OCI-LY3 (cell line): ENCODE measurements around the gene KCTD15.

Experiments
- H2AFZ ChIP-seq: fragments of 200-600, 300-600 bp; shearing (Covaris generic); 2 replicates; pipeline ENCODE4 v1.6.0; 2014; ENCODE audit warnings: antibody characterized with exemption, low read depth, low read length
- H3K27ac ChIP-seq: fragments of 200-600, 300-600 bp; sonication (generic); 2 replicates; pipeline ENCODE4 v1.5.1; 2014; ENCODE audit warnings: mild to moderate bottlenecking, low read length, moderate library complexity, mixed read lengths
- H3K27me3 ChIP-seq: fragments of 200-600, 300-600 bp; sonication (generic); 2 replicates; pipeline ENCODE4 v1.6.1; 2014; ENCODE audit warnings: low read depth, low read length, mixed read lengths
- H3K36me3 ChIP-seq: fragments of 200-600, 300-600 bp; sonication (generic); replicated peaks from 2 replicates; pipeline ENCODE3; 2014; ENCODE audit warnings: low read depth, low read length, mixed read lengths
- H3K4me1 ChIP-seq: fragments of 300-600, 200-600 bp; sonication (generic); 2 replicates; pipeline ENCODE4 v1.6.1; 2014; ENCODE audit warnings: low read length, mixed read lengths
- H3K4me2 ChIP-seq: fragments of 200-600, 300-600 bp; sonication (generic); 2 replicates; pipeline ENCODE4 v1.6.1; 2014; ENCODE audit warnings: low read length, mixed read lengths
- H3K4me3 ChIP-seq: fragments of 300-600, 200-600 bp; sonication (generic); 2 replicates; pipeline ENCODE4 v1.5.1; 2014; ENCODE audit warnings: antibody characterized with exemption, mild to moderate bottlenecking, low read length, moderate library complexity
- H3K79me2 ChIP-seq: fragments of 300-600, 200-600 bp; shearing (Covaris generic); 2 replicates; pipeline ENCODE4 v1.6.1; 2014; ENCODE audit warnings: mild to moderate bottlenecking, low read length, mixed read lengths
- H3K9ac ChIP-seq: fragments of 300-600, 200-600 bp; shearing (Covaris generic); 2 replicates; pipeline ENCODE4 v1.6.0; 2014; ENCODE audit warnings: mild to moderate bottlenecking, low read length, moderate library complexity
- H3K9me3 ChIP-seq: fragments of 200-600, 300-600 bp; shearing (Covaris generic); 2 replicates; pipeline ENCODE4 v1.6.1; 2014; ENCODE audit warnings: low read length, mixed read lengths; ENCODE audit not compliant: insufficient read depth
- H4K20me1 ChIP-seq: fragments of 200-600, 300-600 bp; sonication (generic); 2 replicates; pipeline ENCODE4 v1.6.1; 2016; ENCODE audit warnings: low read length, mixed read lengths; ENCODE audit not compliant: insufficient read depth
- CTCF ChIP-seq: fragments of 200-600, 300-600 bp; sonication (generic); IDR thresholded peaks from 2 replicates; pipeline ENCODE4 v1.5.1; 2014; ENCODE audit warnings: antibody characterized with exemption, low read length, low read depth
- EZH2phosphoT487 ChIP-seq: fragments of 200-600 bp; shearing (Covaris generic); IDR thresholded peaks from 2 replicates; pipeline ENCODE4 v1.6.1; 2018; ENCODE audit warnings: antibody characterized with exemption, mixed run types, low read depth

KCTD15 gene

GRCh38 chr19:33863436-33863835 lies 66.8 kb downstream of the KCTD15 start:
- H3K4me2 ChIP-seq, result no peak overlapping the region
- TF ChIP-seq CTCF (no peak), EZH2phosphoT487 (no peak)
- 0 out of 2 replicates have a peak, but pooled peaks cover 8% of the 10 kb centered on the region for H3K27me3 ChIP-seq
- H3K9ac ChIP-seq, result no peak overlapping the region
- no peaks in the 10 kb centered on the region for H3K4me1 ChIP-seq
- H4K20me1 ChIP-seq, result no peaks in the 10 kb centered on the region
- H2AFZ ChIP-seq, result no peak overlapping the region
- no peaks in the 10 kb centered on the region for H3K79me2 ChIP-seq
- H3K4me3 ChIP-seq, result no peak overlapping the region
- H3K9me3 ChIP-seq, result no peaks in the 10 kb centered on the region
- no peaks in the 10 kb centered on the region for H3K36me3 ChIP-seq
- no peak overlapping the region for H3K27ac ChIP-seq

DNA sequence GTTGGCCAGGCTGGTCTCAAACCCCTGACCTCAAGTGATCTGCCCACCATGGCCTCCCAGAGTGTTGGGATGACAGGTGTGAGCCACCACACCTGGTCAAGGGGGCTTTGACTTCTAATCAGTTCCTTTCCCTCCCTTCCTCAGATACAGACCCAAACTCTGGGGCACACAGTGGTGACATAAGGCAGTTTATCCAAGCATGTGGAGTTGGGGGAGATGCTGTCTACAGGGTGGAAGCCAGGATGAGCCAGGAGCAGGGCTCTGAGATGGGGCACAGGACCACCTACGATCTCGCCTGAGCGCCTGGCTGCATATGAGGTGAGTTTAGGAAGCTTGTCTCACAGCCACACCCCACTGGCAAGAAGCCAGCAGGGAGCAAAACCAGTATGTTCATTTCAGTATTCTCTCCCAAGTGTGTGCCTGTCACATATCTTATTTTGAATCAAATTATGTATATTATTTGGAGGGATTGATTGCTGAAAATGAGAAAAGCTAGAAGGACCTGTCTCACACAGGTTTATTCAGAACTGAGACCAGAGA lies 67.7 kb downstream of the KCTD15 start:
- no peaks in the 10 kb centered on the region for H3K79me2 ChIP-seq
- H2AFZ ChIP-seq, result no peak overlapping the region
- H3K27me3 ChIP-seq, result peaks cover 17% of the 10 kb centered on the region
- H3K9me3 ChIP-seq, result no peaks in the 10 kb centered on the region
- no peaks in the 10 kb centered on the region for H3K36me3 ChIP-seq
- H4K20me1 ChIP-seq, result no peaks in the 10 kb centered on the region
- H3K27ac ChIP-seq, result no peak overlapping the region
- H3K4me1 ChIP-seq, result no peaks in the 10 kb centered on the region
- TF ChIP-seq CTCF, result no peak
- no peak for TF ChIP-seq EZH2phosphoT487
- H3K4me3 ChIP-seq, result no peak overlapping the region
- H3K4me2 ChIP-seq, result no peak overlapping the region
- H3K9ac ChIP-seq, result no peak overlapping the region

DNA sequence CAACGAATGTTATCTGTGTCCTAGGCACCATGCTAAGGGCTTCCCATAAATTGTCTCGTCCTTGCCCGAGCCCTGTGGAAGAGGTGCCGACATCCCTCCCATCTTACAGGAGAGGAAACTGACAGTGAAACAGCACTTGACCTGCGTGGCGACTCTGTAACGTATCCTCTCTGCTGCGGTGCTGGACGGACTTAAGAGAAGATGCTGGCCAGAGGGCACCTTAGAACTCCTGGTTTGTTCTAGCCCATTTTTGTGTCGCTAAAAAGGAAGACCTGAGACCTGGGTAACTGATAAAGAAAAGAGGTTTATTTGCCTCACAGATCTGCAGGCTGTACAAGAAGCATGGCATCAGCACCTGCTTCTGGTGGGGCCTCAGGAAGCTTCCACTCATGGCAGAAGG lies 68.6 kb downstream of the KCTD15 start:
- Histone ChIP-seq H3K79me2 (no peaks in the 10 kb centered on the region), H3K27me3 (peaks cover 22% of the 10 kb centered on the region), H3K9ac (no peak overlapping the region), H3K36me3 (no peaks in the 10 kb centered on the region), H3K4me2 (no peak overlapping the region), H3K4me1 (no peaks in the 10 kb centered on the region), H3K9me3 (no peaks in the 10 kb centered on the region), H2AFZ (no peak overlapping the region), H4K20me1 (no peaks in the 10 kb centered on the region), H3K27ac (no peak overlapping the region), H3K4me3 (no peak overlapping the region)
- no peak for TF ChIP-seq EZH2phosphoT487
- no peak for TF ChIP-seq CTCF
